Stimulated activated CD8-positive, alpha-beta memory T cell treated with anti-CD3 and anti-CD28 coated beads, Interleukin-12 subunit alpha, Interleukin-12 subunit beta, amount 100 ng/mL, for 1 hour (primary cell): ENCODE results near the gene TRH.
"Not testable (repeated sequence)": the region's sequence is repeated elsewhere in the genome, so short reads cannot be mapped to it uniquely, and the experiment has no call there.

Experiments
- DNase-seq: peaks from one replicate; pipeline ENCODE4 v3.0.0-alpha.2; 2020; ENCODE audit warnings: low read depth

TRH gene

GRCh38 chr3:129965937-129966336 is 8.6 kb upstream of the TRH start:
- DNase-seq: no peak

GRCh38 chr3:129966876-129967275 is 7.6 kb upstream of the TRH start:
- DNase-seq: no peak

GRCh38 chr3:129967761-129968160 is 6.8 kb upstream of the TRH start:
- DNase-seq: no peak

- no peak for DNase-seq
These were observed 3.0 kb upstream of the TRH start for GRCh38 chr3:129971351-129972052.

GRCh38 chr3:129972301-129972700 is 2.2 kb upstream of the TRH start:
- DNase-seq: no peak

GRCh38 chr3:129973853-129974563 is 512 bp upstream of the TRH start:
- DNase-seq: no peak

- DNase-seq: no peak
These were observed 549 bp downstream of the TRH start for GRCh38 chr3:129974833-129975704.

GRCh38 chr3:129975705-129976048 is 1.2 kb downstream of the TRH start:
- no peak for DNase-seq

GRCh38 chr3:129976286-129976685 is 1.8 kb downstream of the TRH start:
- no peak for DNase-seq

- DNase-seq: no peak
These were observed 3.6 kb downstream of the TRH start for GRCh38 chr3:129978123-129978522.

GRCh38 chr3:129979905-129980304 is 5.4 kb downstream of the TRH start:
- DNase-seq: no peak

- no peak for DNase-seq
These were observed 9.0 kb downstream of the TRH start for GRCh38 chr3:129983561-129983960.

GRCh38 chr3:129984125-129984524 is 9.6 kb downstream of the TRH start:
- no peak for DNase-seq

- DNase-seq: no peak
These were observed 10.6 kb downstream of the TRH start for GRCh38 chr3:129985113-129985512.

- DNase-seq: no peak
These were observed 13.9 kb downstream of the TRH start for GRCh38 chr3:129988429-129988828.

GRCh38 chr3:129989414-129989813 is 14.9 kb downstream of the TRH start:
- no peak for DNase-seq

- DNase-seq: no peak
These were observed 18.3 kb downstream of the TRH start for GRCh38 chr3:129992781-129993180.

GRCh38 chr3:129994883-129995559 is 20.5 kb downstream of the TRH start:
- DNase-seq: no peak

GRCh38 chr3:129996073-129996472 is 21.6 kb downstream of the TRH start:
- DNase-seq: no peak

- DNase-seq: not testable (repeated sequence)
These were observed 24.7 kb downstream of the TRH start for GRCh38 chr3:129999176-129999575.

GRCh38 chr3:130002666-130003598 is 28.4 kb downstream of the TRH start:
- DNase-seq: peak; percentile 37
